H54 (cell line): ENCODE measurements around the gene PPM1L.
"Not testable (repeated sequence)": the region's sequence is repeated elsewhere in the genome, so short reads cannot be mapped to it uniquely, and the experiment has no call there.

Experiments
- DNase-seq: peaks from one replicate; pipeline ENCODE4 v3.0.0; 2011; ENCODE audit warnings: low spot score, mixed read lengths; ENCODE audit not compliant: insufficient read length
- FAIRE-seq: peaks from 3 replicates; lab custom pipeline; 2011; peaks lifted over from hg19 to GRCh38; lab: Jason Lieb, UNC
- POLR2A ChIP-seq: IDR thresholded peaks from 2 replicates; pipeline ENCODE4 v1.6.1; 2011; ENCODE audit warnings: low read depth, mild to moderate bottlenecking, low read length

Gene PPM1L

DNA sequence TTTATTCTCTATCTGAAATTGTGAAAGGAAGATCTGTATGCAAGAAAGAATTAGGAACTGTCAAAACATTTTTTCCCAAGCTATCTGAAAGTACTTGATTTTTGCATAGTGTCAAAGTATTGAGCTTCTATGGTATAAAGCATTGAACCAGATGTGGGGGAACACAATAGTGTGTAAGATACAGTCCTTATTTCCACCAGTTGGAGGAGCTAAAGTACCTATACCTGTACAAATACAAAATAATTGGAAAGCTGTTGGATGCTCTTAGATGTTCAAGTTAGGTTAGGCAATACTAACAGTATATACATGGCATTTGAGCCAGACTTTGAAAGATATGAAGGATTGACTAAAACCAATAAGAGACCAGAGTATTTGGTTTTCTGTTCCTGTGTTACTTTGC lies 200.8 kb downstream of the PPM1L start:
- no peak for FAIRE-seq
- DNase-seq: no peak
- TF ChIP-seq POLR2A: no peak

DNA sequence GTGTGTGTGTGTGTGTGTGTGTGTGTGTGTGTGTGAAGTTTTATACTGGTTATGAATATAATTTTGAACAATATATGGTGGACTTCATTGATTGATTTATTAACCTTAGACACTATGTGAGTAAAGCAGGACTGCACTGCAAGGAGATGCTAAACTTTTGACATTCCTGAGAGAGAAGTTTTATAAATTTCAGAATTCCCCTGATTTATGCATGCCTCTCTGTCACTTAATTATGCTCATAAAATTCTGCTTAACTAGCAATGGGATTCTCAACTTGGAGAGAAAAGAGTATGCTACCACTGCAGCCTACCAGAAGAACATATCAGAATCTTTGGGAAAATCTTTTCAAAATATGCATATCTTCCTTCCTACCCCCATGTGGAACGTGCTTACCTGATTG lies 204.5 kb downstream of the PPM1L start:
- DNase-seq: no peak
- no peak for FAIRE-seq
- no peak for TF ChIP-seq POLR2A

DNA sequence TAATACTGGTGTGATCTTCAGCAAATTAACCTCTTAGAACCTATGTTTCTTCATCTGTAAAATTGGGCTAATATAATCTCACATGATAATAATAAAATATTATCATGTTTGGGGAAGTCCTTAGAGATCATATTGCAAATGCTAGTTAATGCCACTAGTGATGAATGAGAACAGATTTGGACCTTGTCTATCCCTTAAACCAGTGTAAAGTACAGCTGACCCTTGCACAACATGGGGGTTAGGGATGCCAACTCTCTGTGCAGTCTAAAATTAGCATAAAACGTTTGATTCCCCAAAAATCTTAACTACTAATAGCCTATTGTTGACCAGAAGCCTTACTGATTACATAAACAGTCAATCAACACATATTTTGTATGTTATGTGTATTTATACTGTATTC lies 207.9 kb downstream of the PPM1L start:
- FAIRE-seq (no peak), DNase-seq (no peak)
- TF ChIP-seq POLR2A: no peak

- DNase-seq: no peak
- FAIRE-seq: no peak
- TF ChIP-seq POLR2A: no peak
Observed at GRCh38 chr3:160968761-160969160, 212.7 kb downstream of the PPM1L start.

- DNase-seq (no peak), FAIRE-seq (no peak)
Observed at GRCh38 chr3:160973067-160973809, 217.2 kb downstream of the PPM1L start.

GRCh38 chr3:160977773-160978172 lies 221.7 kb downstream of the PPM1L start:
- TF ChIP-seq POLR2A: no peak
- FAIRE-seq (no peak), DNase-seq (no peak)

More at GRCh38 chr3:160973067-160973809, 217.2 kb downstream of the PPM1L start:
- no peak for TF ChIP-seq POLR2A

GRCh38 chr3:160980740-160981139 lies 224.7 kb downstream of the PPM1L start:
- no peak for TF ChIP-seq POLR2A
- DNase-seq: no peak
- FAIRE-seq: no peak

GRCh38 chr3:160981217-160981938 lies 225.3 kb downstream of the PPM1L start:
- DNase-seq (no peak), FAIRE-seq (no peak)
- no peak for TF ChIP-seq POLR2A

DNA sequence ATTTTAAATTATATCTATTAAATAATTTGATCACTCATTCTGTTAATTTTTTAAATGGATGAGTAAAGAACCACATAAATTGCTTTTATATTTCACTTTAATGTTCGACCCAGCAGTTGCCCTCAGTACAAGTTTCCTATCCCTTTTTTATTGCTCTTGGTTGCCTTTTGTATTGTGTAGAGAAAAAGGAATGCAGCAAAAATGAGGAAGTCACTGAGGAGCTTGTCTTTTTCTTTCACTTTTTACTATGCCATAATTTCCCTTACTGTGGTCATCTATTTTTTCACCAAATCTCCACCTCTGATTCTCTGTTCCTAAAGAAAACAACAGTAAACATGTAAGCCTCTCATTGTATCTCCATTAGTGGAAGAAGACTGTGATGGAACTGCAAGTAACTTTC lies 226.5 kb downstream of the PPM1L start:
- FAIRE-seq (no peak), DNase-seq (no peak)
- no peak for TF ChIP-seq POLR2A

GRCh38 chr3:160983900-160984299 lies 227.9 kb downstream of the PPM1L start:
- not testable (repeated sequence) for FAIRE-seq, DNase-seq

- TF ChIP-seq POLR2A: no peak
- FAIRE-seq (no peak), DNase-seq (no peak)
Observed at GRCh38 chr3:160986069-160986468, 230.0 kb downstream of the PPM1L start.

- FAIRE-seq (no peak), DNase-seq (no peak)
- TF ChIP-seq POLR2A: no peak
Observed at GRCh38 chr3:160987982-160988964, 232.2 kb downstream of the PPM1L start.

DNA sequence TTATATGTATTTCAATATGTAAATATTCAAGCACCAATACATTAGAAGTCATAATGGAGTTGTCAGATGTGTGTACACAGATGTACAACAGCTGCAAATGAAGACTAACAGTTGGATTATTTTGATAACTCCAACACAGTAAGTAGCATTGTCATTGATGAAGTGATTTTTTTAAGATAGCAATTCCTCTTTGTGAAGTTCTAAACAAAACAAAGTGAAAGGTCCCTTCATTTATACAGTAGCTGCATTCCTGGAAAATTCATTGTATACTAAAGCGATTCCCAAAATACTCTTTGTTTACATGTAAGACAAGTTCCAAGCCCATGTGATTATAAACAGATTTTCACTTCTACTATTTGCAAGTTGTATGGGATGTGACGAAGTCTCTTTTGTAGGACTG lies 234.4 kb downstream of the PPM1L start:
- FAIRE-seq: no peak
- TF ChIP-seq POLR2A: no peak

GRCh38 chr3:160992712-160993111 lies 236.7 kb downstream of the PPM1L start:
- no peak for DNase-seq
- no peak for TF ChIP-seq POLR2A
- FAIRE-seq: no peak

More for the DNA sequence above, 234.4 kb downstream of the PPM1L start:
- no peak for DNase-seq
